Cardiac septum (tissue), 1 donor: Measurements from ENCODE around the gene NEU1. TPM values are rescaled to one million over a fixed set of nuclear protein-coding genes. Genes with fewer than 3 reads are reported as not detected.

ENCODE experiments used
- total RNA-seq: library from RNA; stranded (reverse); fragmentation: NEBNext Ultra II Directional; extraction: Animal tissue kit (Norgen Biotek cat#: 25700); gene quantifications from one replicate; pipeline ENCODE4 v1.2.1, GENCODE V29; 2021
- donor health status: DM: no; HTN: no; CAD: no.

The NEU1 gene
- total RNA-seq, 1 donor from 2014 or later: 19.4 TPM

Other genes starting within 250 kb of the NEU1 start
- gene AIF1, start 247.6 kb downstream of the NEU1 start, total RNA-seq: 10.3 TPM
- gene PRRC2A, start 242.1 kb downstream of the NEU1 start, total RNA-seq: 125 TPM
- 270 TPM for gene BAG6, start 210.2 kb downstream of the NEU1 start, total RNA-seq
- 1.4 TPM for gene APOM, start 206.9 kb downstream of the NEU1 start, total RNA-seq
- gene C6orf47, start 202.0 kb downstream of the NEU1 start, total RNA-seq: 17.7 TPM
- 13.6 TPM for gene GPANK1, start 197.8 kb downstream of the NEU1 start, total RNA-seq
- 96.3 TPM for gene CSNK2B, start 196.7 kb downstream of the NEU1 start, total RNA-seq
- gene LY6G5B, start 192.8 kb downstream of the NEU1 start, total RNA-seq: 6.5 TPM
- 2.9 TPM for gene LY6G5C, start 181.8 kb downstream of the NEU1 start, total RNA-seq
- gene ABHD16A, start 159.5 kb downstream of the NEU1 start, total RNA-seq: 26.9 TPM
- gene LY6G6F, start 156.0 kb downstream of the NEU1 start, total RNA-seq: not detected
- gene LY6G6D, start 147.5 kb downstream of the NEU1 start, total RNA-seq: not detected
- gene LY6G6C, start 141.1 kb downstream of the NEU1 start, total RNA-seq: not detected
- gene MPIG6B, start 139.4 kb downstream of the NEU1 start, total RNA-seq: 0.24 TPM
- 69.9 TPM for gene DDAH2, start 133.5 kb downstream of the NEU1 start, total RNA-seq
- gene CLIC1, start 126.3 kb downstream of the NEU1 start, total RNA-seq: 131 TPM
- gene MSH5, start 122.8 kb downstream of the NEU1 start, total RNA-seq: 1.7 TPM
- 0.86 TPM for gene SAPCD1, start 100.2 kb downstream of the NEU1 start, total RNA-seq
- gene VWA7, start 85.5 kb downstream of the NEU1 start, total RNA-seq: 21.5 TPM
- 35.0 TPM for gene VARS1, start 67.1 kb downstream of the NEU1 start, total RNA-seq
- gene LSM2, start 55.9 kb downstream of the NEU1 start, total RNA-seq: 24.0 TPM
- 2.4 TPM for gene HSPA1L, start 47.5 kb downstream of the NEU1 start, total RNA-seq
- gene HSPA1A, start 47.3 kb downstream of the NEU1 start, total RNA-seq: 296 TPM
- 221 TPM for gene HSPA1B, start 35.1 kb downstream of the NEU1 start, total RNA-seq
- gene SLC44A4, start 16.2 kb upstream of the NEU1 start, total RNA-seq: not detected
- 14.5 TPM for gene EHMT2, start 34.9 kb upstream of the NEU1 start, total RNA-seq
- gene ZBTB12, start 39.3 kb upstream of the NEU1 start, total RNA-seq: 5.2 TPM
- 5.1 TPM for gene C2, start 64.9 kb upstream of the NEU1 start, total RNA-seq
- 5.0 TPM for gene CFB, start 83.3 kb upstream of the NEU1 start, total RNA-seq
- gene NELFE, start 96.2 kb upstream of the NEU1 start, total RNA-seq: 46.7 TPM
- gene SKIC2, start 96.4 kb upstream of the NEU1 start, total RNA-seq: 33.2 TPM
- 14.0 TPM for gene DXO, start 109.3 kb upstream of the NEU1 start, total RNA-seq
- 131 TPM for gene C4A, start 119.2 kb upstream of the NEU1 start, total RNA-seq
- 92.4 TPM for gene C4B, start 152.0 kb upstream of the NEU1 start, total RNA-seq
- gene CYP21A2, start 175.6 kb upstream of the NEU1 start, total RNA-seq: 2.0 TPM
- gene TNXB, start 246.5 kb upstream of the NEU1 start, total RNA-seq: 59.9 TPM